Right lobe of liver (tissue), 4 donors: Measurements from ENCODE around the gene PPP6R1.

Source experiments
- POLR2A ChIP-seq: fragments of 450-650 bp; IDR thresholded peaks from one replicate; pipeline ENCODE4 v1.6.1; 2017; ENCODE audit warnings: antibody characterized with exemption, mild to moderate bottlenecking
- TF ChIP-seq, protein P1 (sequence below), 4 donors: fragments of 200-600 bp in 3 of 4; fragments of 450-650 bp in 1 of 4; IDR thresholded peaks; one replicate each; pipeline versions ENCODE4 v1.5.1 to v1.8.0; 2016 to 2022; ENCODE audit warnings: antibody characterized with exemption in 4 of 4, mild to moderate bottlenecking in 2 of 4
- donor health status: DM: no; HTN: no; CAD: no.
- donor health status: DM: no; HTN: no; CAD: no.
- donor health status: DM: no; HTN: yes; CAD: no.

DNA sequence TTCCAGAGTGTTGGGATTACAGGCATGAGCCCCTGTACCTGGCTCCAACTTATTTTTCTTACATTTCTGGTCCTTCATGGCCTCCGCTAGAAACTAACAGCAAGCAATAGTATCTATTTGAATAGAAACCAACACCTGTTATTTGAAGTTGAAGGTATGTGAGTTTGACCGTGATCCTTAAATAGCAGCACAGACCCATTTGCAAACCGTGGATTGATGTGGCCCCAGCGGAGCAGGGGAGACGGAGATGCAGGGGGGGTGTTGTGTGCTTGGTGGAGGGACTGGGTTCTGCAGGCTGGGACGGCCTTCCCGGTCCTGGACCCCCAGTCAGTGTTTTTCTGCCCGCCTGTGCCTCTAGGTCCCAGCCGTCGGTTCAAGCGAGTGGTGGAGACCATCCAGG is 49.5 kb upstream of the PPP6R1 start:
- no peak for TF ChIP-seq POLR2A
- TF ChIP-seq, protein P1, sequence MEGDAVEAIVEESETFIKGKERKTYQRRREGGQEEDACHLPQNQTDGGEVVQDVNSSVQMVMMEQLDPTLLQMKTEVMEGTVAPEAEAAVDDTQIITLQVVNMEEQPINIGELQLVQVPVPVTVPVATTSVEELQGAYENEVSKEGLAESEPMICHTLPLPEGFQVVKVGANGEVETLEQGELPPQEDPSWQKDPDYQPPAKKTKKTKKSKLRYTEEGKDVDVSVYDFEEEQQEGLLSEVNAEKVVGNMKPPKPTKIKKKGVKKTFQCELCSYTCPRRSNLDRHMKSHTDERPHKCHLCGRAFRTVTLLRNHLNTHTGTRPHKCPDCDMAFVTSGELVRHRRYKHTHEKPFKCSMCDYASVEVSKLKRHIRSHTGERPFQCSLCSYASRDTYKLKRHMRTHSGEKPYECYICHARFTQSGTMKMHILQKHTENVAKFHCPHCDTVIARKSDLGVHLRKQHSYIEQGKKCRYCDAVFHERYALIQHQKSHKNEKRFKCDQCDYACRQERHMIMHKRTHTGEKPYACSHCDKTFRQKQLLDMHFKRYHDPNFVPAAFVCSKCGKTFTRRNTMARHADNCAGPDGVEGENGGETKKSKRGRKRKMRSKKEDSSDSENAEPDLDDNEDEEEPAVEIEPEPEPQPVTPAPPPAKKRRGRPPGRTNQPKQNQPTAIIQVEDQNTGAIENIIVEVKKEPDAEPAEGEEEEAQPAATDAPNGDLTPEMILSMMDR (IDR thresholded peaks at IDR 0.05), result no peak
